GM18519 (cell line): ENCODE data around the gene IL27RA.
"Not testable (repeated sequence)": the region's sequence is repeated elsewhere in the genome, so short reads cannot be mapped to it uniquely, and the experiment has no call there.

ENCODE experiments used
- ATAC-seq: cut with Tn5 transposase; IDR thresholded peaks from one replicate; pipeline ENCODE4 v1.9.1; 2021; ENCODE audit warnings: mild to moderate bottlenecking, moderate library complexity; ENCODE audit not compliant: unreplicated experiment, low FRiP score

Gene IL27RA

GRCh38 chr19:14027856-14028450, 3.6 kb upstream of the IL27RA start, which contains the start of gene RLN3:
Gene RLN3 (plus strand): TSS chr19:14028148. CDS start chr19:14028205, 57 bp downstream.
- ATAC-seq = no peak

DNA sequence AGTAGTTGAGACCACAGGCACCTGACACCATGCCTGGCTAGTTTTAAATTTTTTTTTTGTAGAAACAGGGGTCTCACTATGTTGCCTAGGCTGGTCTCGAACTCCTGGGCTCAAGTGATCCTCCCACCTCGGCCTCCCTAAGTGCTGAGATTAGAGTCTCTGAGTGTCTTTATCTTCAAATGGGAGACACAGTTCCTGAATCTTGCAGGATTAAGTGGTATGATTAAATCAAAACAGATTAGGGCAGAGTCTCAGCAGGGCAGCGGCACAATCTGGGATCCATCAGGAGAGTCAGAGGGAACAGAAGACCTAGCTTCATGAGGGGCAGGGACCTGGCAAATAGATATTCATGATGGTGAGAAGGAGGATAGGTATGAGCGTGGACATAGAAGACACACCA, 2.7 kb upstream of the IL27RA start:
- ATAC-seq = no peak

- ATAC-seq = no peak
Observed at GRCh38 chr19:14030997-14031718, 404 bp upstream of the IL27RA start.

DNA sequence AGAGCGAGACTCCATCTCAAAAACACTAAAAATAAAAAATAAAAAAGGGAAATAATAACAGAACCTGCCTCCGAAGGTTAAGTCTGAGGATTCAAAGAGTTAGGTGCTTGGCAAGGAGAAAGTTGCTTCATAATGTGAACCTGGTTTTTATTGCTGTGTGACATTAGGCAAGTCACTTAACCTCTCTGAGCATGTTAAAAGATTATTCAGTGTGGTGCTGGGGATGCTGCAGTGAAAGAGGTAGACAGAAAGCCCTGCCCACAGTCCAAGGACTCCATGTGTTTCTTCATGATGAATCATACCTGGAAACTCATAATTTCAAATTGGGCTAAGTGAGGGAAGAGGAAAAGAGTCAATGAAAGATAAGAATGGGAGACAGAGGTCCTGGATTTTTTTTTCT, 2.4 kb downstream of the IL27RA start:
- ATAC-seq = no peak

DNA sequence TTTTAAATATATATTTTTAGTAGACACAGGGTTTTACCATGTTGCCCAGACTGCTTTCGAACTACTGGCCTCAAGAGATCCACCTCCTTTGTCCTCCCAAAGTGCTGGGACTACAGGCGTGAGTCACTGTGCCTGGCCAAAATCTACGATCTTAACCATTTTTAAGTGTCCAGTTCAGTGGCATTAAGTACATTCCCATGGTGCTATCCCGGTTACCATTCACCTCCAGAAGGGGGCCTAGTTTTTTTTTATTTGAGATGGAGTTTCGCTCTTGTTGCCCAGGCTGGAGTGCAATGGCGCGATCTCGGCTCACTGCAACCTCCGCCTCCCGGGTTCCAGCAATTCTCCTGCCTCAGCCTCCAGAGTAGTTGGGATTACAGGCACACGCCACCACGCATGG, 3.6 kb downstream of the IL27RA start:
- not testable (repeated sequence) for ATAC-seq

- no peak for ATAC-seq
Observed at GRCh38 chr19:14035706-14036105, 4.1 kb downstream of the IL27RA start.

- no peak for ATAC-seq
Observed at GRCh38 chr19:14039181-14039580, 7.6 kb downstream of the IL27RA start.

- not testable (repeated sequence) for ATAC-seq
Observed at GRCh38 chr19:14042659-14043608, 11.4 kb downstream of the IL27RA start.

- ATAC-seq = not testable (repeated sequence)
Observed at GRCh38 chr19:14047866-14048265, 16.3 kb downstream of the IL27RA start.

DNA sequence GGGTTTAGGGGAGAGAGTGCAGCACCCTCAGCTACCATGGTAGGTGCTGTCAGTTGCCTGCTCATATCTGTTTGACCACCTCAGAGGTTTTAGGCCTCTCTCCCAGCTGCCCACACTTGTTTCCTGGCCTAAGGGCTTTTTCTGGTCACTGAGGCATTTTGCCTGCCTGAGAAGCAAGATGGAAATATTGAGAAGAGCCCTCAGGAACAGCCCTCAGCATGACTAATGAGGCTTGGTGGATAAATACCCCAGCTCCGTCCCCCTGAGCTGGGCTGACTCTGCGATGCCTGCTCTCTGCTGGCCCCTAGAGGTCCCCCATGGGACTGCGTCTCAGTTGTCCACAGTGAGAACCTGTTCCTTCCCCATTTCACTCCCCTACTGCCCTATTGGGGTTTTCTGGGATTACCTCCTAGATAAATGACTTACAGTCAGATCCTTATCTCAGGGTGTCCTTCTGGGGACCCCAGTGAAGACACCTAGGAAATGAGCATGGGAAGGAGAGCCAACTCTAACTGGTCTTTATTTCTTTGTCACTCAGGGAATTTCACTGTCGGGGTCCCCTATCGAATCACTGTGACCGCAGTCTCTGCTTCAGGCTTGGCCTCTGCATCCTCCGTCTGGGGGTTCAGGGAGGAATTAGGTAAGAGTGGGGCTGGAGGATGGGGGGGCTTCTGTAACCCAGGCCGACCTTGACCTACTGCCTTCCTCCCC, 17.0 kb downstream of the IL27RA start:
- no peak for ATAC-seq

- no peak for ATAC-seq
Observed at GRCh38 chr19:14050512-14050911, 18.9 kb downstream of the IL27RA start.

- not testable (repeated sequence) for ATAC-seq
Observed at GRCh38 chr19:14050961-14051360, 19.4 kb downstream of the IL27RA start.

GRCh38 chr19:14051980-14052379, 20.4 kb downstream of the IL27RA start:
- no peak for ATAC-seq

GRCh38 chr19:14052470-14052869, 20.9 kb downstream of the IL27RA start:
- no peak for ATAC-seq

DNA sequence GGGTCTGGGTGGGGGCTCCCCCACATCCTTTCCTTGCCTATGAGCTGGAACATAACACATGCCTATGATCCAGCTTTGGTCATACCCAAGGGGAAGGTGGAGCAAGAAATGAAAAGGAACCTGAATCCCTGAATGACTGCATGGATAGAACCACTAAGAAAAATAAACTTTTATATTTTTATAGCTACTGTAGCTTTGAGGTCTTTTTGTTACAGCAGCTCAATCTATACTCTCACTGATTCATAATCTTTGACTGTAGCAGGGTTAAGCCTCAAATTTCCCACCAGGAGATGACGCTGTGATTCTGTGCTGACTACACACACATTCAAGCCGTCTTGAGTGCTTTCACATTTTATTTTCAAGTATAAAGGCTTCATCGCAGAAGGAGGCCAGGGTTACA, 21.5 kb downstream of the IL27RA start:
- ATAC-seq = no peak

- no peak for ATAC-seq
Observed at GRCh38 chr19:14053500-14053899, 21.9 kb downstream of the IL27RA start.

GRCh38 chr19:14054099-14054498, 22.5 kb downstream of the IL27RA start:
- ATAC-seq = no peak

DNA sequence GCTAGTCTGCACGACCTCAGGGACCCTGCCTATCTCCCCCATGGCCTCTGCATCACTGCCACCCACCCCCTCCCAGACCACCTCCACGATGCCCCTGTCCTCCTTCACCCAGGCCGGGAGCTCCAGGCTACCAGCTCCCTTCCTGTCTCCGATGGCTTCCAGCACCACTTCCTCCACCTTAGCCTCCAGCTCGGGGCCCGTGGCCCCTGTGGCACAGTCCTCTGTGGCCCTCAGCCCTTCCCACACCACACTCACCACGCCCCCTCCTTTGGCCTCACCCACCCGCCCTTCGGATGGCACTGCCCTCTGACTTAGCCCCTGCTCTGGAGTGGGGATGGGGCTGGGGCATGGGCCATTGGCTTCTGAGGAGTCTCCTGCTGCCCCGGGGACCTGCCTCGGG, 23.2 kb downstream of the IL27RA start:
- ATAC-seq = no peak

GRCh38 chr19:14055396-14055795, 23.8 kb downstream of the IL27RA start:
- no peak for ATAC-seq

DNA sequence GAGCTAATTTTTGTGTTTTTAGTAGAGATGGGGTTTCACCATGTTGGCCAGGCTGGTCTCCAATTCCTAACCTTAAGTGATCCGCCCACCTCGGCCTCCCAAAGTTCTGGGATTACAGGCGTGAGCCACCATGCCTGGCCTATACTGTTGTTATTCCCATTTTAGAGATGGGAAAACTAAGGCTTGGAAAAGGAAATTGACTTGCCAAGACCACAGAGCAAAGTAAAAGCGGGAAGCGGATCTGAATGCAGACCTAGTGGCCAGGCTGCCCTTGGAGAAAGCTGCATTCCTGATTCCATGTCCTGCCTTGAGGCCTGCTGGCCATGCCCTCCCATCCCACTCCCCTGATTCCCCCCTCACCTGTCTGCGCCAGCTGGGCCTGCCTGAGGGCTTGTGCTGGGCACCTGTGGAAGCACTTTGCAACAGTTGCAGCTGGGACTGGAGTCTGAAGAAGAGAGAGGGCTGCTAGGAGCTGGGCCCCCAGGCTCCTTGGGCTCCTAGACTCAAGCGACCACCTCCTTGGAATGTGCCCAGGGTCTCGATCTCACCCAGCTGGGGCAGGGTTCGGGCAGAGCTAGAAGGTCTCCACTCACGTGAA, 24.6 kb downstream of the IL27RA start:
- no peak for ATAC-seq
